ENCODE data around the gene CYP1A2. TPM values are rescaled to one million over a fixed set of nuclear protein-coding genes. Genes with fewer than 3 reads are reported as not detected.
"Not testable (repeated sequence)": the region's sequence is repeated elsewhere in the genome, so short reads cannot be mapped to it uniquely, and the experiment has no call there.

CYP1A2 gene
- total RNA-seq, 4 donors from 2014 or later, result not detected

DNA sequence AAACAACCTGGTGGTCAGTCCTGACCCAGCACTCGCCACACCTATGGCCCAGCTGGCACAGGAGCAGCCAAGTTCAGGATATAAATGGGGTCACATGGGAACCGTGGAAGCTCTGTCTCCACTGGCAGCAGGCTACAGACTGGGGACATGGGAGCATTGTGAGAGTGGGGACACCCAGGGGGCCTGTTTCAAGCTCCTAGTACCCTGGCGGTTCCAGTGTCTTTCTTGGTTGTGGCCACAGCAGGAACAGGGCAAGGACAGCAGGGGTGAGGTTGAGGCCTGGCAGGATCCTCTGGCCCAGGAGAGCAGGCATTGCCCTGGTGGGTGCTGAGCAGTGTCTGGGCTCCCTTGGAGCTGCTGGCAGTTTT lies 35.1 kb downstream of the CYP1A2 start:
- 26 to 54% methylated on average over 3 of the region's 3 CpGs for WGBS, 2 donors
- DNase-seq (ENCODE audit: low spot score in 2 of 2), result no peak
- no peak for TF ChIP-seq POLR2A (IDR thresholded peaks at IDR 0.05)
- TF ChIP-seq, protein P1, sequence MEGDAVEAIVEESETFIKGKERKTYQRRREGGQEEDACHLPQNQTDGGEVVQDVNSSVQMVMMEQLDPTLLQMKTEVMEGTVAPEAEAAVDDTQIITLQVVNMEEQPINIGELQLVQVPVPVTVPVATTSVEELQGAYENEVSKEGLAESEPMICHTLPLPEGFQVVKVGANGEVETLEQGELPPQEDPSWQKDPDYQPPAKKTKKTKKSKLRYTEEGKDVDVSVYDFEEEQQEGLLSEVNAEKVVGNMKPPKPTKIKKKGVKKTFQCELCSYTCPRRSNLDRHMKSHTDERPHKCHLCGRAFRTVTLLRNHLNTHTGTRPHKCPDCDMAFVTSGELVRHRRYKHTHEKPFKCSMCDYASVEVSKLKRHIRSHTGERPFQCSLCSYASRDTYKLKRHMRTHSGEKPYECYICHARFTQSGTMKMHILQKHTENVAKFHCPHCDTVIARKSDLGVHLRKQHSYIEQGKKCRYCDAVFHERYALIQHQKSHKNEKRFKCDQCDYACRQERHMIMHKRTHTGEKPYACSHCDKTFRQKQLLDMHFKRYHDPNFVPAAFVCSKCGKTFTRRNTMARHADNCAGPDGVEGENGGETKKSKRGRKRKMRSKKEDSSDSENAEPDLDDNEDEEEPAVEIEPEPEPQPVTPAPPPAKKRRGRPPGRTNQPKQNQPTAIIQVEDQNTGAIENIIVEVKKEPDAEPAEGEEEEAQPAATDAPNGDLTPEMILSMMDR (IDR thresholded peaks at IDR 0.05), result no peak
- no peak overlapping the region for H3K4me3 ChIP-seq (ENCODE audit: low read depth, poor library complexity, severe bottlenecking)
- intact Hi-C loops (cut with DNase I; ENCODE audit: low total_unique reads), result loop anchor here (5.0 kb wide), 1 partner anchor 169 kb away; no protein-coding TSS in a partner anchor

DNA sequence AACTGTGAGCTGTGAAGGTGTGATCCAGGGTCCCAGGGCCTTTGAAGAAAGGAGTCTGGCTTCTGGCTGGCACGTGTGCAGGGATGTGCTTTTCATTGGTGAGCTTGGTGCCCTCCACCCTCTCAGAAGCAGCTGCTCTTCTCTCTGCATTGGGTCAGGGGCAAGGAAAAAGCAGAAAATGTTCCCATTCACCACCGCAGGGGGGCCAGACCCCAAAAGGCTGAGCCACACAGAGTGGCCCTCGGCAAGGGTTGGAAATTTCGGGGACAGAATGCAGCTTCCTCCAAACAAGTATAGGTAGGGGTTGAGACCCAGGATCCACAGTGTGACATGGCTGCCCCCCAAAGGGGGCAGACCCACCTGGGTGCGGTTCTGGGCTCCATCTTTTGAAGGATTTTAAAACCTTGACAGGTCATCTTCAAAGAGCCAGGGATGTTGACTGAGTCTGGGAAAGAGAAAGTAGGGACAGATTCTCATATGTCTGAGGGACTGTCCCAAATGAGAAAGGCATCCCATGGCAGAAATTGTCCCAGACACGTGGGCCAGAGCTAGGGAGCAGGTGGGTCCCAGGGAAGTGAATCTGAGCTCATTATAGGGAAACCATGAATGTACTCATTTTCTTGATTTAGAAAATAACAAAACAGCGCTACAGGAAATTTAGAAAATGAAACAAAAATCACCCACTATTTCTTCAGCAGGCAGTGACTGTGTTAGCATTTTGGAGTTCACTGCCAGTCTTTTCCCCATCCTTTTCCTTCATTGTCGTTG lies 36.0 kb downstream of the CYP1A2 start:
- intact Hi-C loops (cut with DNase I; ENCODE audit: low total_unique reads), result loop anchor here (5.0 kb wide), 1 partner anchor 168 kb away; no protein-coding TSS in a partner anchor
- H3K4me3 ChIP-seq (ENCODE audit: low read depth, poor library complexity, severe bottlenecking), result no peak overlapping the region
- WGBS, 2 donors, result 62 to 71% methylated on average over 8 of the region's 8 CpGs

DNA sequence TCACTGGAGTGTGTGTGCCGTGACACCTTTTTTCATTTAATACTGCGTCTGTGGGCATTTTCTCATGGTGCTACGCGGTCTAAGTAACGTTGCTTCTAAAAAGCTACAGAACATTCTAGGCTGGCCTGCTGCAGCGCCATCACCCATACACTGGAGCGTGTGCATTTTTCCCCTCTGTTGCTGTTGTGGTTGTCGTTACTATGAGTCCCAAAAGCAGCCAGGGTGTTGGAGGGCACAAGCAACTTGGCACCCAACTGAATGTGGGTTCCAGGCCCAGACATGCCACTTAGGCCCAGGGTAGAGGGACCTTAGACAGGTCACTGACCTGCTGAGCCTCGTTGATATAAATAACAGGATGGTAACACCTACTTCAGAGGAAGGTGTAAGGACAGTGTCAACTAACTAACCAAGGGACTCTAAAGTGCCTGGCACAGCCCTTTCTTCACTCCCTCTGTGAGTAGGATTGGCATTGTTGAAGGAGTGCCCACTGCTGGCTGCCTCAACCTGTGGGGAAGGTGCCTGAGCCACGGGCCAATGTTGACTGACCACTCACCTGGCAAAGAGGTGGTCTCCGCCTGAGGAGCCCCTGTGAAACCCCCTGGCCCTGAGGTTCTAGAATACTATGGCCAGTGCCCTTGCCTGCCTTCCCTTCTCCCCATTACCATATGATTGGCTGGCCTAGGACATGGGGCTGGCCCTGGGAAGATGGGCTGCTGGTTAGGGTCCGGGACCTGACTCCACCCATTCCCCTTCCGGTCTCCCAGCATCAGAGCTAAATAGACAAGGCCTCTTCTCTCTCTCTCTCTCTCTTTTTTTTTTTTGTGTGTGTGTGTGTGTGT lies 36.8 kb downstream of the CYP1A2 start:
- TF ChIP-seq, protein P1 (IDR thresholded peaks at IDR 0.05), result no peak
- no peak for TF ChIP-seq POLR2A (IDR thresholded peaks at IDR 0.05)
- intact Hi-C loops (cut with DNase I; ENCODE audit: low total_unique reads), result no loop called here
- no peak overlapping the region for H3K4me3 ChIP-seq (ENCODE audit: low read depth, poor library complexity, severe bottlenecking)
- 71 to 77% methylated on average over 13 of the region's 13 CpGs for WGBS, 2 donors
- no peak for DNase-seq (ENCODE audit: low spot score in 2 of 2)

More for the DNA sequence above, 36.0 kb downstream of the CYP1A2 start:
- no peak for DNase-seq (ENCODE audit: low spot score in 2 of 2)
- TF ChIP-seq POLR2A (IDR thresholded peaks at IDR 0.05), result no peak
- TF ChIP-seq, protein P1 (IDR thresholded peaks at IDR 0.05), result no peak

DNA sequence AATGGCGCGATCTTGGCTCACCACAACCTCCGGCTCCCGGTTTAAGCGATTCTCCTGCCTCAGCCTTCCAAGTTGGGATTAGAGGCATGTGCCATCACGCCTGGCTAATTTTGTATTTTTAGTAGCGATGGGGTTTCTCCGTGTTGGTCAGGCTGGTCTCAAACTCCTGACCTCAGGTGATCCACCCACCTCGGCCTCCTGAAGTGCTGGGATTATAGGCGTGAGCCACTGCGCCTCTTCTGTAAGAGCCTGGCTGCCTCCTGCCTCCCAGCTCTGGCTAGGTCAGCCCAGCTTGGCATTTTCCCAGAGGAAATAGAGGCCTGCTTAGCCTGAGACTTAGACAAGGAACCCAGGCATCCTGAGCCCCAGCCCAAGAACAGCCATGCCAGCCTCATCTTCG lies 37.4 kb downstream of the CYP1A2 start:
- DNase-seq (ENCODE audit: low spot score in 2 of 2); H3K4me3 ChIP-seq (ENCODE audit: low read depth, poor library complexity, severe bottlenecking); intact Hi-C loops (cut with DNase I; ENCODE audit: low total_unique reads): not testable (repeated sequence)
- WGBS, 2 donors, result 62 to 65% methylated on average over 12 of the region's 12 CpGs

DNA sequence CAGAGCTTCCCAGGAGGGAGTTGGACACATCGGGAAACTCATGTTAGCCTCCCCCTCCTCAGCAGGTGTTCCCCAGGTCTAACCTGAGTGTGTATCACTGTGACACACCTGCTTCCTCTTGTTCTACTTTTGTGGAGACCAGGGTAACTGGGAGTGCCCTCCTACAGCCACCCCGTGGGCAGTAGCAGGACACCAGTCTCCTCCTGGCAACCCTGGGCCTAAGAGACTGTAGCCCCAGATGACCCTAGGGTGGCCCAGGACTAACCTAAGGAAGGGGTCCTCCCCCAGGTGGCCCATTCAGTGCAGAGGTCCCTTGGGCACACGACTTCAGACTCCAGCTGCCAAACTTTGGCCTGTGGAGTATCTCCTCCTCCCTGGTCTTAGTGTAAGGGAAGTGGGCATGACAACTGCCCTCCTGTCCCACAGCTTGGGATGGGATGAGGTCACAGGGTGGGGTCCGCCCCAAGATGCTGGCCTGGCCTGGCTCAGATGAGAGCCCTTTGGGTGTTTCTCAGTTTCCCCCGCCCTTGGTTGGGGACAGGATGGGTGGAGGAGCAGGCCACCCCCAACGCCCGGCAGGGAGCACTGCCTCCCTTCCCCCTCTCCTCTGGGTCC lies 38.0 kb downstream of the CYP1A2 start:
- no peak for DNase-seq (ENCODE audit: low spot score in 2 of 2)
- intact Hi-C loops (cut with DNase I; ENCODE audit: low total_unique reads), result no loop called here
- 37% methylated on average over 7 of the region's 7 CpGs for WGBS, 2 donors
- no peak for TF ChIP-seq POLR2A (IDR thresholded peaks at IDR 0.05)
- TF ChIP-seq, protein P1 (IDR thresholded peaks at IDR 0.05), result no peak
- no peak overlapping the region for H3K4me3 ChIP-seq (ENCODE audit: low read depth, poor library complexity, severe bottlenecking)
